Activated CD8-positive, alpha-beta memory T cell treated with anti-CD3 and anti-CD28 coated beads, Interleukin-2, amount 50 U/mL, for 48 hours (primary cell): ENCODE data around the gene FOXK1.
"Not testable (repeated sequence)": the region's sequence is repeated elsewhere in the genome, so short reads cannot be mapped to it uniquely, and the experiment has no call there.

Experiments used
- DNase-seq: peaks from one replicate; pipeline ENCODE4 v3.0.0-alpha.2; 2020

The FOXK1 gene

DNA sequence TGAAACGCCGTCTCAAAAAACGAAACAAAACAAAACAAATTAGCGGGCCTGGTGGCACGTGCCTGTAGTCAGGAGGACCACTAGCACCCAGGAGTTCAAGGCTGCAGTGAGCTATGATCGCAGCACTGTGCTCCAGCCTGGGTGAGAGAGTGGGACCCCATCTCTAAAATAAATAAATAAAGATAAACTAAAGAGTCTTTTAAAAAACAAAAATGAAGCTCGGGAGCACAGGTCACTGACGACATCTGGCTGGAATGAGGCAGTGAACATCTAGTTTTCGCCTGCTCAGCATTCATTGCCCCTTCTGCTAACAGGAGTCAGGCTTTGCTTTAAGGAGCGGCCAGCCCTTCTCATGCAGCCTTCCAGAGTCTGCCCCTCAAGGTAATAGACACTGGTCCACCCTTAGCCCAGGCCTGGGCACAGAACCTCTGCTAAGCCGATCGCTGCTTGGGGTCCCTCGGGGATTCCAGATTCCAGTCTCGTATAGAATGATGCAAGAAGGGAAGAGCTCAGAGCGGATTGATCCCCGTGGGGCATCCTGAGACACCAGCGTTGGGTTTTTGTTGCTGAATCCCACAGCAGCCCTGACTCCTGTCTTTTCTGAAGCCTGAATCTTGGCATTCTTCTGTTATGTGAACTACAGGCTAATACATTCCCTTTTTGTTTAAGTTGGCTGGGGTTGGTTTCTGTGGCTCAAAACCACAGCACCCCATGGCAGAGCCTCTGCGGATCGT is 14.2 kb upstream of the FOXK1 start:
- DNase-seq: no peak

DNA sequence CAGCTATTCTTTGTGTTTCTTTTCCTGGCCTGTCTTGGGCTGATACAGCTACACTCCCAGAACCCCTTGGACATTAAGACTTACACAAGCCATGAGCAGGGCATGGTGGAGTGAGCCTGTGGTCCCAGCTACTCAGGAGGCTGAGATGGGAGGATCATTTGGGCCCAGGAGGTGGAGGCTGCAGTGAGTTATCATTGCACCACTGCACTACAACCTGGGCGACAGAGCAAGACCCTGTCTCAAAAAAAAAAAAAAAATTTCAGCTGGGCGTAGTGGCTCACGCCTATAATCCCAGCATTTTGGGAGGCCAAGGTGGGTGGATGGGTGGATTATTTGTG is 13.6 kb upstream of the FOXK1 start:
- no peak for DNase-seq

GRCh38 chr7:4670791-4671190 is 11.3 kb upstream of the FOXK1 start:
- DNase-seq: no peak

- no peak for DNase-seq
These were observed 6.2 kb upstream of the FOXK1 start for GRCh38 chr7:4675771-4676367.

DNA sequence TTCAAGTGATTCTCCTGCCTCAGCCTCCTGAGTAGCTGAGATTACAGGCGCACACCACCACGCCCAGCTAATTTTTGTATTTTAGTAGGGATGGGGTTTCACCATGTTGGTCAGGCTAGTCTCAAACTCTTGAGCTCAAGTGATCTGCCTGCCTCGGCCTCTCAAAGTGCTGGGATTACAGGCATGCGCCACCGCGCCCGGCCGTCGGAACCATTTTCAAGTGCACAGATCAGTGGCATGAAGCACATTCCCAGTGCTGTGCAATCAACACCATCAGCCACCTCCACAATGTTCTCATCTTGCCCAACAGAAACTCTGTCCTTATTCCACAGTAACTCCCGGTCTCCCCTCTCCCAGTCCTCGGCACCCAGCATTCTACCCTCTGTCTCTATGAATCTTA is 4.6 kb upstream of the FOXK1 start:
- not testable (repeated sequence) for DNase-seq

DNA sequence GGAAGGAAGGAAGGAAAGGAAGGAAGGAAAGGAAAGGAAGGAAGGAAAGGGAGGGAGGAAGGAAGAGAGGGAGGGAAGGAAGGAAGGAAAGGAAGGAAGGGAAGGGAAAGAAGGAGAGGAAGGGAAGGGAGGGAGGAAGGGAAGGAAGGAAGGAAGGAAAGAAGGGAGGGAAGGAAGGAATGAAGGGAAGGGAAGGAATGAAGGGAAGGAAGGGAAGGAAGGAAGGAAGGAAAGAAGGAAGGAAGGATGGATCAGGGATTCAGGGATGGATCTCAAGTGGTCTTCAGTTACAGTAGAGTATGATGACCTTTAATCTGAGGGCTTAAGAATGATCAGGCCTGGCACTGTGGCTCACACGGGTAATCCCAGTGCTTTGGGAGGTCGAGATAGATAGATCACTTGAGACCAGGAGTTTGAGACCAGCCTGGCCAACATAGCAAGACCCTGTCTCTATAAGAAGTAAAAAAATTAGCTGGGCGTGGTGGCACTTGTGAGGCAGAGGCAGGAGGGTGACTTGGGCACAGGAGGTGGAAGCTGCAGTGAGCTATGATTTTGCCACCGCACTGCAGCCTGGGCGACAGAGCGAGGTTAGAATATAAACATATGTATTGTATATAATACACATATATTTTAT is 760 bp upstream of the FOXK1 start:
- DNase-seq: peak; percentile 58

GRCh38 chr7:4682621-4683042 is 537 bp downstream of the FOXK1 start:
- peak; percentile 74 for DNase-seq

GRCh38 chr7:4683043-4683883 is 1.2 kb downstream of the FOXK1 start:
- DNase-seq: peak; percentile 65

DNA sequence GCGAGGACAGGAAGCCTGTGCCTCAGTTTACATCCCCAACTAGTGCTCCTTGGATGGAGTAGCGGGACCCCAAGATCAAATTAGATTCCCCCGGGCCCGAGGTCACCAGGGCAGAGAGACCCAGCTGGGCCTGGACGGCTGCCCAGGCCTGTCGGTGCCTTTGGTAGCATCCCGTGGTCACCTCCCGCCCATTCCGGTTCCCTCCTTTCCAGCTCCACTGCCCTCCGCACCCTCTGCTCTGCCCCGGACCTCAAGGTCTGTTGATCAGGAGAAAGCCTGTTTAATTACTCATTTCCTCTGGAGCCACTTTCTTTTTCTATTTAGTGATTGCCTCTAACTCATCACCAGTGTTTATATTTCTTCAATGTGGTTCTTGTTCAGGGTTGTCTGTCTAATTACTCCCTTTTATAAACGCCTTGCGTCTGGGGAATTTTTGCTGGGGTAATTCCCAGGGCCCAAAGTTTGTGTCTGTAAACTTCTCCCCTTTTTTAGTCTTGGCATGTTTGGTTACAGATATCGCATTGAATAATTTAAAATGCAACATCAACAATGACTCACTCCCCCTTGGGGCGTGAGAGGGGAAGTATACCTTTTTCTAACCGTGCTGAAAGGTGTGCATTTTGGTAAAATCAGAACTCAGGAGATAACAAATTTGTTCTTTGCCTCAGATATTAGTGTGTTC is 1.9 kb downstream of the FOXK1 start:
- DNase-seq: peak; percentile 58

- no peak for DNase-seq
These were observed 2.8 kb downstream of the FOXK1 start for GRCh38 chr7:4684846-4685245.

DNA sequence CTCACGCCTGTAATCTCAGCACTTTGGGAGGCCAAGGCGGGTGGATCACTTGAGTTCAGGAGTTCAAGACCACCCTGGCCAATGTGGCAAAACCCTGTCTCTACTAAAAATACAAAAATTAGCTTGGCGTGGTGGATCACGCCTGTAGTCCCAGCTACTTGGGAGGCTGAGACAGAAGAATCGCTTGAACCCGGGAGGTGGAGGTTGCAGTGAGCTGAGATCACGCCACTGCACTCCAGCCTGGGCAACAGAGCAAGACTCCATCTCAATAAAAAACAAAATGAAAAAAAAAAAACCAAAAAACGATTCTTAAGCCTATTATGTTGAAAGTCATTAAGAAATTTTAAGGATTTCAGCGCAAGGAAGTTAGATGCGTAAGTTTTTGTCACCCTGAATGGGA is 3.6 kb downstream of the FOXK1 start:
- DNase-seq: not testable (repeated sequence)

GRCh38 chr7:4687956-4688355 is 5.9 kb downstream of the FOXK1 start:
- no peak for DNase-seq

DNA sequence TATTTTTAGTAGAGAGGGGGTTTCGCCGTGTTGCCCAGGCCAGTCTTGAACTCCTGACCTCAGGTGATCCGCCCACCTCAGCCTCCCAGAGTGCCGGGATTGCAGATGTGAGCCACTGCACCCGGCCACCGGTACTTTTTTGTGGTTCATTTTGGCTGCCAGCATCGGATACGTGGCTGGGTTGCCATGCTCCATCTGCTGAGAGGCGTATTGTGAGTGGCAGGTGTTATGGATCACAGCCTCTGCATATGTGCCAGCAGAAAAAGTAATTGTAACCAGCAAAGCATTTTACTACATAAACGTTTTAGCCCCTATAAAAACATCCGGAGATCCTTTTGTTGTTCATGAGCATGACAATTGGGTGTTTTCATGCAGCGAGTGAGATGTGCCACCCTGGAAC is 7.1 kb downstream of the FOXK1 start:
- DNase-seq: no peak

GRCh38 chr7:4689668-4690067 is 7.6 kb downstream of the FOXK1 start:
- no peak for DNase-seq

DNA sequence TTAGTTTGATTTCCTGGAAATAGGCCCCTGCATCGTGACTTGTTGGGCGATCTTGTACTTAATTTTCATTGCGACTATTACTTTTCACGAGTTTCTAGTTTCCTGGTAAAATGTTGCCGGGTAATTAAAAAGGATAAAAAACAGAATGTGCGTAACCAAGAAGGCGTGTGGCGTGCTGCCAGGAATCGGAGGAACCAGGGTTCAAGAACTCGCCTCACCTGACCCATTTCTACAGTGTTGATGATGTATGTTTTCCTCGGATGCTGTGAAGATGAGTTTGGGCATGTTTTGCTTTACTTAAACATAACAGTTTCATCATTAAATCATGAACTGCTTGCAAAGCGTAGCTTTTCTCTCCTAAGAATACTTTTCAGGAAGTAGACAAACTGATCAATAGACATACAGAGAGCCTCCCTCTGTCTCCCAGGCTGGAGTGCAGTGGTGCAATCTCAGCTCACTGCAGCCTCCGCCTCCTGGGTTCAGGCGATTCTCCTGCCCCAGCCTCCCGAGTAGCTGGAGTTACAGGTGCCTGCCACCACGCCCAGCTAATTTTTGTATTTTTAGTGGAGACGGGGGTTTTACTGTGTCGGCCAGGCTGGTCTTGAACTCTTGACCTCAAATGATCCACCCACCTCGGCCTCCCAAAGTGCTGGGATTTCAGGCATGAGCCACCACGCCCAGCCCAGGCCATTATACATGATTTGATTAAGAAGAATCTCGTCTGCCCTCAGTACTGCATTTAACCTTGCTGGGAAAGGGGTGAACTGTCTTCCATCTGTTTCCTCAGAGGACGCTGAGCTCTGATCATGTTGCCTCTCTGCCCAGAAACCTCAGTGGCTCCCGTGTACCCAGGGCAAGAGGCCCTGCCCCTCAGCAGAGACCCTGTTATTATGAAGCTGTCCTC is 9.1 kb downstream of the FOXK1 start:
- DNase-seq: no peak

- no peak for DNase-seq
These were observed 10.0 kb downstream of the FOXK1 start for GRCh38 chr7:4692055-4692454.

DNA sequence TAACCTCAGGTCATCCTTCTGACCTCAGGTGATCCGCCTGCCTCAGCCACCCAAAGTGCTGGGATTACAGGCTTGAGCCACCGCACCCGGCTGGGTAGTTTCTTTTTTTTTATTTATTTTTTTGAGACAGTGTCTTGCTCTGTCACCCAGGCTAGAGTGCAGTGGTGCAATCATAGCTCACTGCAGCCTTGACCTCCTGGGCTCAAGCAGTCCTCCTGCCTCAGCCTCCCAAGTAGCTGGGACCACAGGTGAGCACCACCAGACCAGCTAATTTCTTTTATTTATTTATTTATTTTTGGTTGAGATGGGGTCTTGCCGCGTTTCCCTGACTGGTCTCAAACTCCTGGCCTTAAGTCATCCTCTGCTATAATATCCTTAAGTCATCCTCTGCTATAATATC is 10.5 kb downstream of the FOXK1 start:
- not testable (repeated sequence) for DNase-seq

DNA sequence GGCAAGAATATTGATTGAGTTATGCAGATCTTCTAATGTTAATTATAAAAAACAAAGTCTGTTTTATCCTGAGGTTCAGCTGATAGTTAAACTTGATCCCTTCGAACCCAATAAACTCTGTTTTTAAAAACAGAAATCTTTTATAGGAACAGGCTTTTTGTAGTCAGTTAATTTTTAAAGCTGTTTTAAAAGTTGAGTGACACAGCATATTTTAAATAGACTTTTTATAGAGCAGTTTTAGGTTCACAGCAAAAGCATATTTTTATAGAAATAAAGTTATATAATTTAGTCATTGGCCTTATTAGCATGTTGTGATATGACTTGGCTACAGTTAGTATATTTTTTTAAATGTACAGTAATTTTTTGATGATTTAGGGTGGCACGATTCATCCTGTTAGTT is 11.1 kb downstream of the FOXK1 start:
- no peak for DNase-seq

DNA sequence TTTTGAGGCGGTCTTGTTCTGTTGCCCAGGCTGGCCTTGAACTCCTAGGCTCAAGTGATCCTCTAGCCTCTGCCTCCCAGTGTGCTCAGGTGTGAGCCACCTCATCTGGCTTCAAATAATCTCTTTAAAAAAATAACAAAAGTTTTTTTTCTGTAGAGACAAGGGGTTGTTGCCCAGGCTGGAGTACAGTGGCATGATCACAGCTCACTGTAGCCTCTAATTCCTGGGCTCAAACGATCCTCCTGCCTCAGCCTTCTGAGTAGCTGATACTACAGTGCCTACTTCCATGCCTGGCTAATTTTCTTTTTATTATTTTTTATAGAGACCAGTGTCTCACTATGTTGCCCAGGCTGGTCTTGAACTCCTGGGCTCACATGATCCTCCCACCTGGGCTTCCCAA is 11.7 kb downstream of the FOXK1 start:
- DNase-seq: no peak

- no peak for DNase-seq
These were observed 12.2 kb downstream of the FOXK1 start for GRCh38 chr7:4694305-4694704.

DNA sequence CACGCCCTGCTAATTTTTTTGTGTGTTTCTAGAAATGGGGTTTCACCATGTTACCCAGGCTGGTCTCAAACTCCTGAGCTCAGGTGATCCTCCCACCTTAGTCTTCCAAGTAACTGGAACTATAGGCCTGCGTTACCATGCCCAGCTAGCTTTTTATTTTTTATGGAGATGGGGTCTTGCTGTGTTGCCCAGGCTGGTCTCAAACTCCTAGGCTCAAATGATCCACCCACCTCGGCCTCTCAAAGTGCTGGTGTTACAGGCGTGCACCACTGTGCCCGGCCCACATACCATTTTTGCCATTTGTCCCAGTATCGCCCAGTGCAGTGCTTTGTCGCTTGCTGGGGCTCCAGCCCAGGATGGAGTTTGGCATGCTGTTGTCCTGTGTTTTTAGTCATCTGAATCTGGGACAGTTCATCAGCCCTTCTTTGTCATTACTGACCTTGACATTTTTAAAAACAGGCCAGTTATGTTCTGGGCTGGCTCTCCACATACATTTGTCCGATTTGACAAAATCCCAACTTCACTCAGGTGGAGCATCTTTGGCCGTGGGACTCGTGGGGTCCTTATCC is 16.7 kb downstream of the FOXK1 start:
- DNase-seq: no peak

DNA sequence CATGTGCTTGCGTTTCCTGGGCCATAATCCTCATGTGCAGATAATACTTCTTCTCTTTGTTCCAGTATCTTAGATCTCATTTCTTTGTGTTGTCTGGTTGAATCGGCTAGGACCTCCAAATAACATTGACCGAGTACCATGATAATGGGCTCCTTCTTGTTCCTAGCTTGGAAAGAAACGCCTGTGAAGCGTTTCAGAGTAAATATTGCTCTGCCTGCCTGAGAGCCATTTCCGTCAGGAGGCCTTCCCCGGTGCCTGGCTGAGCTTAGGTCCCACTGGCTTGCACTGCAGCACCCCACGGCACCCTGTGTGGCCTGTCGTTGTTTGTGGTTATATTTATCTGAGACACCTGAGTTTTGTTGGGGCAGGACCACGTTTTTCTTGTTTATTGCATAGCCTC is 17.7 kb downstream of the FOXK1 start:
- DNase-seq: no peak
